WTC11 (cell line): ENCODE data around the gene NOSTRIN.

Experiments used
- ELF4 ChIP-seq: sonication (generic); formaldehyde crosslinking; IDR thresholded peaks from 2 replicates; pipeline ENCODE4 v1.8.1; 2022; ENCODE audit warnings: low read depth, mild to moderate bottlenecking, moderate library complexity, missing genetic modification reagents
- GABPB1 ChIP-seq: sonication (generic); formaldehyde crosslinking; IDR thresholded peaks from 2 replicates; pipeline ENCODE4 v1.8.1; 2023; ENCODE audit warnings: mild to moderate bottlenecking, missing genetic modification reagents
- KAT7 ChIP-seq: sonication (generic); formaldehyde crosslinking; IDR thresholded peaks from 2 replicates; pipeline ENCODE4 v1.8.1; 2023; ENCODE audit warnings: missing genetic modification reagents, mild to moderate bottlenecking, borderline replicate concordance
- SP1 ChIP-seq: sonication (generic); formaldehyde crosslinking; conservative IDR thresholded peaks from 2 replicates; pipeline ENCODE4 v1.8.1; 2022; ENCODE audit warnings: missing genetic modification reagents
- ZNF121 ChIP-seq: sonication (generic); formaldehyde crosslinking; IDR thresholded peaks from 2 replicates; pipeline ENCODE4 v1.8.0; 2023; ENCODE audit warnings: missing genetic modification reagents
- ZNF263 ChIP-seq: sonication (generic); formaldehyde crosslinking; IDR thresholded peaks from 2 replicates; pipeline ENCODE4 v1.8.1; 2022; ENCODE audit warnings: low read depth, mild to moderate bottlenecking, moderate library complexity, missing genetic modification reagents
- TF ChIP-seq, protein P1 (sequence below): sonication (generic); formaldehyde crosslinking; IDR thresholded peaks from 2 replicates; pipeline ENCODE4 v1.8.0; 2023; ENCODE audit warnings: missing genetic modification reagents
- TF ChIP-seq, protein P2 (sequence below): sonication (generic); formaldehyde crosslinking; IDR thresholded peaks from 2 replicates; pipeline ENCODE4 v1.8.0; 2022; ENCODE audit warnings: mild to moderate bottlenecking, missing genetic modification reagents
- TF ChIP-seq, protein P3 (sequence below): fragments of 250-450 bp; sonication (Bioruptor Pico); IDR thresholded peaks from 2 replicates; pipeline ENCODE4 v1.8.0; 2021; ENCODE audit warnings: mild to moderate bottlenecking
- TF ChIP-seq, protein P4 (sequence below): sonication (generic); formaldehyde crosslinking; IDR thresholded peaks from 2 replicates; pipeline ENCODE4 v1.8.0; 2022; ENCODE audit warnings: mild to moderate bottlenecking, missing genetic modification reagents
- TF ChIP-seq, protein P5 (sequence below): fragments of 200-600 bp; IDR thresholded peaks from 2 replicates; pipeline ENCODE4 v1.8.0; 2022; ENCODE audit warnings: antibody characterized with exemption
- TF ChIP-seq, protein P6 (sequence below): fragments of 250-450 bp; sonication (Bioruptor Pico); IDR thresholded peaks from 2 replicates; pipeline ENCODE4 v1.9.0; 2021; ENCODE audit warnings: mild to moderate bottlenecking, borderline replicate concordance
- TF ChIP-seq, protein P7 (sequence below): sonication (generic); formaldehyde crosslinking; IDR thresholded peaks from 2 replicates; pipeline ENCODE4 v1.8.0; 2022; ENCODE audit warnings: mild to moderate bottlenecking, missing genetic modification reagents

DNA sequence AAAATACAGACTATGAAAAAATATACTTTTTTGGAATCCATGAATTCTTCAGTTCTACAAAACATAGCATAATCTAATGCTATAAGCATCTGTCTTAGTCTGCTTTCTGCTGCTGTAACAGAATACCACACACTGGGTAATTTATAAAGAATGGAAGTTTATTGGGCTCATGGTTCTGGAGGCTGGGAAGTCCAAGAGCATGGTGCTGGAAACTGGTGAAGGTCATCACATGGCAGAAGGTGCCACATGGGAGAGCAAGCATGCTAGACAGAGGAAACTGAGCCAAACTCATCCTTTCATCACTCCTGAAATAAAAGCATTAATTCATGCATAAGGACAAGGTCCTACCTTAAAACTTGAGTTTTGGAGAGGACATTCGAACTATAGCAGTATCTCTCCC is 26.6 kb upstream of the NOSTRIN start:
- TF ChIP-seq KAT7 (CRISPR knock-in tag): no peak
- TF ChIP-seq, protein P1, sequence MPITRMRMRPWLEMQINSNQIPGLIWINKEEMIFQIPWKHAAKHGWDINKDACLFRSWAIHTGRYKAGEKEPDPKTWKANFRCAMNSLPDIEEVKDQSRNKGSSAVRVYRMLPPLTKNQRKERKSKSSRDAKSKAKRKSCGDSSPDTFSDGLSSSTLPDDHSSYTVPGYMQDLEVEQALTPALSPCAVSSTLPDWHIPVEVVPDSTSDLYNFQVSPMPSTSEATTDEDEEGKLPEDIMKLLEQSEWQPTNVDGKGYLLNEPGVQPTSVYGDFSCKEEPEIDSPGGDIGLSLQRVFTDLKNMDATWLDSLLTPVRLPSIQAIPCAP (CRISPR knock-in tag): no peak
- no peak for TF ChIP-seq ZNF263
- TF ChIP-seq, protein P2, sequence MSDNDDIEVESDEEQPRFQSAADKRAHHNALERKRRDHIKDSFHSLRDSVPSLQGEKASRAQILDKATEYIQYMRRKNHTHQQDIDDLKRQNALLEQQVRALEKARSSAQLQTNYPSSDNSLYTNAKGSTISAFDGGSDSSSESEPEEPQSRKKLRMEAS (CRISPR knock-in tag): no peak
- TF ChIP-seq, protein P3, sequence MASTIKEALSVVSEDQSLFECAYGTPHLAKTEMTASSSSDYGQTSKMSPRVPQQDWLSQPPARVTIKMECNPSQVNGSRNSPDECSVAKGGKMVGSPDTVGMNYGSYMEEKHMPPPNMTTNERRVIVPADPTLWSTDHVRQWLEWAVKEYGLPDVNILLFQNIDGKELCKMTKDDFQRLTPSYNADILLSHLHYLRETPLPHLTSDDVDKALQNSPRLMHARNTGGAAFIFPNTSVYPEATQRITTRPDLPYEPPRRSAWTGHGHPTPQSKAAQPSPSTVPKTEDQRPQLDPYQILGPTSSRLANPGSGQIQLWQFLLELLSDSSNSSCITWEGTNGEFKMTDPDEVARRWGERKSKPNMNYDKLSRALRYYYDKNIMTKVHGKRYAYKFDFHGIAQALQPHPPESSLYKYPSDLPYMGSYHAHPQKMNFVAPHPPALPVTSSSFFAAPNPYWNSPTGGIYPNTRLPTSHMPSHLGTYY (CRISPR knock-in tag): no peak
- TF ChIP-seq, protein P4, sequence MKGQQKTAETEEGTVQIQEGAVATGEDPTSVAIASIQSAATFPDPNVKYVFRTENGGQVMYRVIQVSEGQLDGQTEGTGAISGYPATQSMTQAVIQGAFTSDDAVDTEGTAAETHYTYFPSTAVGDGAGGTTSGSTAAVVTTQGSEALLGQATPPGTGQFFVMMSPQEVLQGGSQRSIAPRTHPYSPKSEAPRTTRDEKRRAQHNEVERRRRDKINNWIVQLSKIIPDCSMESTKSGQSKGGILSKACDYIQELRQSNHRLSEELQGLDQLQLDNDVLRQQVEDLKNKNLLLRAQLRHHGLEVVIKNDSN: no peak
- TF ChIP-seq, protein P5, sequence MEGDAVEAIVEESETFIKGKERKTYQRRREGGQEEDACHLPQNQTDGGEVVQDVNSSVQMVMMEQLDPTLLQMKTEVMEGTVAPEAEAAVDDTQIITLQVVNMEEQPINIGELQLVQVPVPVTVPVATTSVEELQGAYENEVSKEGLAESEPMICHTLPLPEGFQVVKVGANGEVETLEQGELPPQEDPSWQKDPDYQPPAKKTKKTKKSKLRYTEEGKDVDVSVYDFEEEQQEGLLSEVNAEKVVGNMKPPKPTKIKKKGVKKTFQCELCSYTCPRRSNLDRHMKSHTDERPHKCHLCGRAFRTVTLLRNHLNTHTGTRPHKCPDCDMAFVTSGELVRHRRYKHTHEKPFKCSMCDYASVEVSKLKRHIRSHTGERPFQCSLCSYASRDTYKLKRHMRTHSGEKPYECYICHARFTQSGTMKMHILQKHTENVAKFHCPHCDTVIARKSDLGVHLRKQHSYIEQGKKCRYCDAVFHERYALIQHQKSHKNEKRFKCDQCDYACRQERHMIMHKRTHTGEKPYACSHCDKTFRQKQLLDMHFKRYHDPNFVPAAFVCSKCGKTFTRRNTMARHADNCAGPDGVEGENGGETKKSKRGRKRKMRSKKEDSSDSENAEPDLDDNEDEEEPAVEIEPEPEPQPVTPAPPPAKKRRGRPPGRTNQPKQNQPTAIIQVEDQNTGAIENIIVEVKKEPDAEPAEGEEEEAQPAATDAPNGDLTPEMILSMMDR: no peak
- TF ChIP-seq, protein P6, sequence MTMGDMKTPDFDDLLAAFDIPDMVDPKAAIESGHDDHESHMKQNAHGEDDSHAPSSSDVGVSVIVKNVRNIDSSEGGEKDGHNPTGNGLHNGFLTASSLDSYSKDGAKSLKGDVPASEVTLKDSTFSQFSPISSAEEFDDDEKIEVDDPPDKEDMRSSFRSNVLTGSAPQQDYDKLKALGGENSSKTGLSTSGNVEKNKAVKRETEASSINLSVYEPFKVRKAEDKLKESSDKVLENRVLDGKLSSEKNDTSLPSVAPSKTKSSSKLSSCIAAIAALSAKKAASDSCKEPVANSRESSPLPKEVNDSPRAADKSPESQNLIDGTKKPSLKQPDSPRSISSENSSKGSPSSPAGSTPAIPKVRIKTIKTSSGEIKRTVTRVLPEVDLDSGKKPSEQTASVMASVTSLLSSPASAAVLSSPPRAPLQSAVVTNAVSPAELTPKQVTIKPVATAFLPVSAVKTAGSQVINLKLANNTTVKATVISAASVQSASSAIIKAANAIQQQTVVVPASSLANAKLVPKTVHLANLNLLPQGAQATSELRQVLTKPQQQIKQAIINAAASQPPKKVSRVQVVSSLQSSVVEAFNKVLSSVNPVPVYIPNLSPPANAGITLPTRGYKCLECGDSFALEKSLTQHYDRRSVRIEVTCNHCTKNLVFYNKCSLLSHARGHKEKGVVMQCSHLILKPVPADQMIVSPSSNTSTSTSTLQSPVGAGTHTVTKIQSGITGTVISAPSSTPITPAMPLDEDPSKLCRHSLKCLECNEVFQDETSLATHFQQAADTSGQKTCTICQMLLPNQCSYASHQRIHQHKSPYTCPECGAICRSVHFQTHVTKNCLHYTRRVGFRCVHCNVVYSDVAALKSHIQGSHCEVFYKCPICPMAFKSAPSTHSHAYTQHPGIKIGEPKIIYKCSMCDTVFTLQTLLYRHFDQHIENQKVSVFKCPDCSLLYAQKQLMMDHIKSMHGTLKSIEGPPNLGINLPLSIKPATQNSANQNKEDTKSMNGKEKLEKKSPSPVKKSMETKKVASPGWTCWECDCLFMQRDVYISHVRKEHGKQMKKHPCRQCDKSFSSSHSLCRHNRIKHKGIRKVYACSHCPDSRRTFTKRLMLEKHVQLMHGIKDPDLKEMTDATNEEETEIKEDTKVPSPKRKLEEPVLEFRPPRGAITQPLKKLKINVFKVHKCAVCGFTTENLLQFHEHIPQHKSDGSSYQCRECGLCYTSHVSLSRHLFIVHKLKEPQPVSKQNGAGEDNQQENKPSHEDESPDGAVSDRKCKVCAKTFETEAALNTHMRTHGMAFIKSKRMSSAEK (CRISPR knock-in tag): no peak
- TF ChIP-seq ZNF121 (CRISPR knock-in tag): no peak
- no peak for TF ChIP-seq GABPB1 (CRISPR knock-in tag)
- TF ChIP-seq ELF4: no peak
- TF ChIP-seq, protein P7, sequence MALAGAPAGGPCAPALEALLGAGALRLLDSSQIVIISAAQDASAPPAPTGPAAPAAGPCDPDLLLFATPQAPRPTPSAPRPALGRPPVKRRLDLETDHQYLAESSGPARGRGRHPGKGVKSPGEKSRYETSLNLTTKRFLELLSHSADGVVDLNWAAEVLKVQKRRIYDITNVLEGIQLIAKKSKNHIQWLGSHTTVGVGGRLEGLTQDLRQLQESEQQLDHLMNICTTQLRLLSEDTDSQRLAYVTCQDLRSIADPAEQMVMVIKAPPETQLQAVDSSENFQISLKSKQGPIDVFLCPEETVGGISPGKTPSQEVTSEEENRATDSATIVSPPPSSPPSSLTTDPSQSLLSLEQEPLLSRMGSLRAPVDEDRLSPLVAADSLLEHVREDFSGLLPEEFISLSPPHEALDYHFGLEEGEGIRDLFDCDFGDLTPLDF (CRISPR knock-in tag): no peak
- no peak for TF ChIP-seq SP1 (CRISPR knock-in tag)
